Measurements from ENCODE around the gene LIN28A. TPM values are rescaled to one million over a fixed set of nuclear protein-coding genes. Genes with fewer than 3 reads are reported as not detected.
"Not testable (repeated sequence)": the region's sequence is repeated elsewhere in the genome, so short reads cannot be mapped to it uniquely, and the experiment has no call there.

LIN28A gene
- total RNA-seq, 1 donor from 2014 or later: 80.2 TPM

DNA sequence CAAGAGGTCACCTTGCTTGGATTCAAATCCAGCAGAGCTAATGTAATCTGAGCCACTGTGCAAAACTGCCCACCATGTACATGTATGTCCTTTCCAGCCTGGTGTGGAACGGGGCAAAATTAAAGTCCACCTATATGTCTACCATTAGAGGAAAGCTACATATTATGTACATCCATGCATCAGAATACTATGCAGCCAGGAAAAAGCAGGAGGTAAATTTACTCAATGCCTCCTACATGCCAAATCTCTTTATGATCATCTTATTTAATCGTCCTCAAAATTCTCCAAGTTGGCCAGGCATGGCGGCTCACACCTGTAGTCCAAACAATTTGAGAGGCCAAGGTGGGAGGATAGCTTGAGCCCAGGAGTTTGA lies 31.8 kb upstream of the LIN28A start:
- Mint-ChIP-seq H3K4me3 (ENCODE audit: low read depth) (no peak overlapping the region), H3K9me3 (ENCODE audit: low read depth) (no peaks in the 10 kb centered on the region), H3K27me3 (peaks cover 6% of the 10 kb centered on the region), H3K36me3 (ENCODE audit: insufficient read depth) (no peaks in the 10 kb centered on the region), H3K4me1 (ENCODE audit: low read depth) (no peaks in the 10 kb centered on the region), H3K27ac (no peak overlapping the region)
- TF ChIP-seq, protein P1, sequence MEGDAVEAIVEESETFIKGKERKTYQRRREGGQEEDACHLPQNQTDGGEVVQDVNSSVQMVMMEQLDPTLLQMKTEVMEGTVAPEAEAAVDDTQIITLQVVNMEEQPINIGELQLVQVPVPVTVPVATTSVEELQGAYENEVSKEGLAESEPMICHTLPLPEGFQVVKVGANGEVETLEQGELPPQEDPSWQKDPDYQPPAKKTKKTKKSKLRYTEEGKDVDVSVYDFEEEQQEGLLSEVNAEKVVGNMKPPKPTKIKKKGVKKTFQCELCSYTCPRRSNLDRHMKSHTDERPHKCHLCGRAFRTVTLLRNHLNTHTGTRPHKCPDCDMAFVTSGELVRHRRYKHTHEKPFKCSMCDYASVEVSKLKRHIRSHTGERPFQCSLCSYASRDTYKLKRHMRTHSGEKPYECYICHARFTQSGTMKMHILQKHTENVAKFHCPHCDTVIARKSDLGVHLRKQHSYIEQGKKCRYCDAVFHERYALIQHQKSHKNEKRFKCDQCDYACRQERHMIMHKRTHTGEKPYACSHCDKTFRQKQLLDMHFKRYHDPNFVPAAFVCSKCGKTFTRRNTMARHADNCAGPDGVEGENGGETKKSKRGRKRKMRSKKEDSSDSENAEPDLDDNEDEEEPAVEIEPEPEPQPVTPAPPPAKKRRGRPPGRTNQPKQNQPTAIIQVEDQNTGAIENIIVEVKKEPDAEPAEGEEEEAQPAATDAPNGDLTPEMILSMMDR (IDR thresholded peaks at IDR 0.05; ENCODE audit: unreplicated experiment): no peak
- DNase-seq (ENCODE audit: low spot score, unreplicated experiment): no peak

DNA sequence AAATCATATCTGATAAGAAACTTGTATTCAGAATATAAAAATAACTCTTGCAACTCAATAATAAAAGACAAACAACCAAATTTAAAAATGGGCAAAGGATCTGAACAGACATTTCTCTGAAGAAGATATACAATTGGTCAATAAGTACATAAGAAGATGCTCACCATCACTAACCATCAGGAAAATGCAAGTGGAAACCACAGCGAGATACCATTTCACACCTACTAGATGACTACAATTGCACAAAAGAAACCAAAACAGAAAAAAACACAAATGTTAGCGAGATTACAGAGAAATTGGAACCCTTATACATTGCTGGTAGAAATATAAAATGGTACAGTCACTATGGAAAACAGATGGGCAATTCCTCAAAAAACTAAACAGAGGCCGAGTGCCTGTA lies 26.5 kb upstream of the LIN28A start:
- TF ChIP-seq, protein P1 (IDR thresholded peaks at IDR 0.05; ENCODE audit: unreplicated experiment): no peak
- Mint-ChIP-seq H3K27me3 (no peaks in the 10 kb centered on the region), H3K9me3 (ENCODE audit: low read depth) (no peaks in the 10 kb centered on the region), H3K27ac (no peak overlapping the region), H3K4me3 (ENCODE audit: low read depth) (no peak overlapping the region), H3K36me3 (ENCODE audit: insufficient read depth) (no peaks in the 10 kb centered on the region), H3K4me1 (ENCODE audit: low read depth) (no peaks in the 10 kb centered on the region)
- DNase-seq (ENCODE audit: low spot score, unreplicated experiment): no peak

DNA sequence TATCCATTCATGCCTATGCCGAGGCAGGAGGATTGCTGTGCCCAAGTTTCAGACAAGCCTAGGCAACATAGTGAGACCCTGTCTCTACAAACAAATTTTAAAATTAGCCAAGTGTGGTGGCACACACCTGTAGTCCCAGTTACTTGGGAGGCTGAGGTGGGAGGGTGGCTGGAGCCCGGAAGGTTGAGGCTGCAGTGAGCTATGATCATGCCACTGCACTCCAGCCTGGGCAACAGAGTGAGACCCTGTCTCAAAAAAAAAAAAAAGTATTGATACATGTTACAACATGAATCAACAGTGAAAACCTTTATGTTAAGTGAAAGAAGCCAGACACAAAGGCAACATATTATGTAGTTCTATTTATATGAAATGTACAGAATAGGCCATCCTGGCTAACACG lies 25.6 kb upstream of the LIN28A start:
- not testable (repeated sequence) for H3K4me3 Mint-ChIP-seq (ENCODE audit: low read depth); DNase-seq (ENCODE audit: low spot score, unreplicated experiment); H3K27ac Mint-ChIP-seq; H3K27me3 Mint-ChIP-seq; H3K36me3 Mint-ChIP-seq (ENCODE audit: insufficient read depth); H3K4me1 Mint-ChIP-seq (ENCODE audit: low read depth); H3K9me3 Mint-ChIP-seq (ENCODE audit: low read depth)

DNA sequence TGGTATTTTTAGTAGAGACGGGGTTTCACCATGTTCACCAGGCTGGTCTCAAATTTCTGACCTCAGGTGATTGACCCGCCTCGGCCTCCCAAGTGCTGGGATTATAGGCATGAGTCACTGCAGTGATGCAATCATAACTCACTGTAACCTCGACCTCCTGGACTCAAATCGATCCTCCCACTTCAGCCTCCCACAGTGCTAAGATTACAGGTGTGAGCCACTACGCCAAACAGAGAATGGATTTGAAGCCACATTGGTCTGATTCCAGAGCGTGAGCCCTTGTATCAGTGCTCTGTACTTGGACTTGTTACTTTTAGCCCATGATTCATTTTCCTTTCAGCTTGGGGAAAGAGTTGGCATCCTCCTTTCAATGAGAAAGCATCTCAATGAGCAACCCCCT lies 23.2 kb upstream of the LIN28A start:
- DNase-seq (ENCODE audit: low spot score, unreplicated experiment): no peak
- H3K4me1 Mint-ChIP-seq (ENCODE audit: low read depth): peaks cover 3% of the 10 kb centered on the region
- peak overlapping the region; percentile 29 for H3K27ac Mint-ChIP-seq
- H3K27me3 Mint-ChIP-seq: no peaks in the 10 kb centered on the region
- H3K4me3 Mint-ChIP-seq (ENCODE audit: low read depth): no peak overlapping the region
- TF ChIP-seq, protein P1 (IDR thresholded peaks at IDR 0.05; ENCODE audit: unreplicated experiment): no peak
- H3K9me3 Mint-ChIP-seq (ENCODE audit: low read depth): no peaks in the 10 kb centered on the region
- H3K36me3 Mint-ChIP-seq (ENCODE audit: insufficient read depth): no peaks in the 10 kb centered on the region

DNA sequence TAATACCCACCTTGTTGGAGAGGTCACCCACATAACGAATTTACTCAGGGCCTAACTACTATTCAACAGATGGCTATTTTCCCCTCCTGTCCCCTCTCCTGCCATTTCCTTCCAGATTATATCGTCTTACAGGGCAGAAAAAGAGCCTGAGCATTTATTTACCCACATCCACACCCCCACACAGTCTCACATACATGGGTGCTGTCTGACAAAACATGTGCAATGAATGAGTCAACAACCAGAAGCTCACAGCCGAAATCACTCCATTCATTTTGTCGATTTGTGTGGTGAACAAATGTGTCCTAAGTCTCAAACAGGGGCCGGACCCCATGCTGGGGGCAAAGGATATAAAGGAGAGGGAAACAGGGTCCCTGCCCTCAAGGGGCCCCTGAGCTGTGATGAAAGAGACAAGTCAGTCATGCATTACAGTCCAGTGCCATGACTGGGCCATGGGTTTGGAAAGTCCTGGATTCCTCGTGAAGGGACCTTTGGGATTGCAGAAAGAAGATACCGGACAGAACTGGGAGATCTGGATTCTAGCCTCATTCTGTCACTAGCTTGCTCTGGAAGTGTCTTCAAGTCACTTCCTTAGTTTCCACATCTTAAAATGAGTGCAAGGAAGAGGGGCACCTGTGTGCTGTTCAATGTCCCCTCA lies 21.7 kb upstream of the LIN28A start:
- no peak overlapping the region for H3K4me3 Mint-ChIP-seq (ENCODE audit: low read depth)
- H3K27ac Mint-ChIP-seq: no peak overlapping the region

More for the DNA sequence above, 21.7 kb upstream of the LIN28A start:
- DNase-seq (ENCODE audit: low spot score, unreplicated experiment): no peak
- H3K36me3 Mint-ChIP-seq (ENCODE audit: insufficient read depth): no peaks in the 10 kb centered on the region
- no peaks in the 10 kb centered on the region for H3K27me3 Mint-ChIP-seq
- H3K4me1 Mint-ChIP-seq (ENCODE audit: low read depth): peaks cover 4% of the 10 kb centered on the region
- TF ChIP-seq, protein P1 (IDR thresholded peaks at IDR 0.05; ENCODE audit: unreplicated experiment): no peak
- no peaks in the 10 kb centered on the region for H3K9me3 Mint-ChIP-seq (ENCODE audit: low read depth)
